Neural progenitor cell (in vitro differentiated cells): ENCODE measurements around the gene SH3BGRL3. TPM values are rescaled to one million over a fixed set of nuclear protein-coding genes. Genes with fewer than 3 reads are reported as not detected.

Experiments used
- DNase-seq: peaks from one replicate; pipeline ENCODE4 v3.0.0-alpha.2; 2016; ENCODE audit warnings: low spot score
- H2AFZ ChIP-seq: fragments of 200-600 bp; sonication (generic); replicated peaks from 2 replicates; pipeline ENCODE4 v1.6.1; 2016; ENCODE audit warnings: antibody characterized with exemption
- H3F3A ChIP-seq: fragments of 200-600 bp; sonication (generic); 2 replicates; pipeline ENCODE4 v1.6.1; 2016; ENCODE audit warnings: antibody characterized with exemption, low read depth
- H3K27ac ChIP-seq: fragments of 200-600 bp; sonication (generic); 2 replicates; pipeline ENCODE4 v1.5.1; 2016; ENCODE audit warnings: mild to moderate bottlenecking
- H3K27me3 ChIP-seq: fragments of 200-600 bp; sonication (generic); 2 replicates; pipeline ENCODE4 v1.6.1; 2016; ENCODE audit warnings: mild to moderate bottlenecking, moderate library complexity
- H3K36me3 ChIP-seq: fragments of 200-600 bp; sonication (generic); 2 replicates; pipeline ENCODE4 v1.5.1; 2016
- H3K4me1 ChIP-seq: fragments of 200-600 bp; sonication (generic); 2 replicates; pipeline ENCODE4 v1.6.1; 2016; ENCODE audit warnings: mixed run types
- H3K4me2 ChIP-seq: fragments of 200-600 bp; sonication (generic); 2 replicates; pipeline ENCODE4 v1.6.1; 2016
- H3K4me3 ChIP-seq: fragments of 200-600 bp; sonication (generic); 2 replicates; pipeline ENCODE4 v1.5.1; 2016
- H3K79me2 ChIP-seq: fragments of 200-600 bp; sonication (generic); 2 replicates; pipeline ENCODE4 v1.6.1; 2016; ENCODE audit warnings: low read depth
- H3K9ac ChIP-seq: fragments of 200-600 bp; sonication (generic); 2 replicates; pipeline ENCODE4 v1.6.1; 2016
- H3K9me3 ChIP-seq: fragments of 200-600 bp; sonication (generic); 2 replicates; pipeline ENCODE4 v1.5.1; 2016; ENCODE audit warnings: low read depth
- H4K20me1 ChIP-seq: fragments of 200-600 bp; sonication (generic); 2 replicates; pipeline ENCODE4 v1.6.1; 2016; ENCODE audit warnings: low read depth
- H3K27ac Mint-ChIP-seq: 3 replicates; pipeline ENCODE4 v1.8.0; 2021; ENCODE audit warnings: mixed read lengths
- H3K27me3 Mint-ChIP-seq: 2 replicates; pipeline ENCODE4 v1.8.0; 2022; ENCODE audit warnings: low read depth, mild to moderate bottlenecking, inconsistent platforms, moderate library complexity, mixed read lengths; ENCODE audit not compliant: insufficient read depth
- H3K36me3 Mint-ChIP-seq: 3 replicates; pipeline ENCODE4 v1.8.0; 2021; ENCODE audit warnings: mixed read lengths
- H3K4me1 Mint-ChIP-seq: 3 replicates; pipeline ENCODE4 v1.8.0; 2021; ENCODE audit warnings: mixed read lengths
- H3K4me3 Mint-ChIP-seq: 3 replicates; pipeline ENCODE4 v1.8.0; 2021; ENCODE audit warnings: mild to moderate bottlenecking, moderate library complexity, mixed read lengths
- H3K9me3 Mint-ChIP-seq: 3 replicates; pipeline ENCODE4 v1.8.0; 2020; ENCODE audit warnings: mixed read lengths
- EZH2 ChIP-seq: fragments of 200-600 bp; sonication (generic); IDR thresholded peaks from 2 replicates; pipeline ENCODE4 v1.6.1; 2017; ENCODE audit warnings: antibody characterized with exemption, mild to moderate bottlenecking, moderate library complexity
- EZH2phosphoT487 ChIP-seq: fragments of 200-600 bp; sonication (generic); IDR thresholded peaks from 2 replicates; pipeline ENCODE4 v1.6.1; 2017; ENCODE audit warnings: antibody characterized with exemption
- total RNA-seq: library from RNA; depleted of rRNA; stranded (reverse); fragments of >200 nt; gene quantifications from 2 replicates; pipeline ENCODE4 v1.2.3, GENCODE V29; 2015; ENCODE audit warnings: low replicate concordance
- TF ChIP-seq, protein P1 (sequence below): fragments of 200-600 bp; sonication (generic); IDR thresholded peaks from 2 replicates; pipeline ENCODE4 v1.5.1; 2017; ENCODE audit warnings: antibody characterized with exemption, mild to moderate bottlenecking

The SH3BGRL3 gene
- total RNA-seq, 1 donor from 2014 or later = 15.6 TPM

- Mint-ChIP-seq H3K4me1 (peaks cover 47% of the 10 kb centered on the region), H3K27me3 (peaks cover 6% of the 10 kb centered on the region), H3K27ac (no peak overlapping the region), H3K4me3 (no peak overlapping the region), H3K9me3 (no peaks in the 10 kb centered on the region), H3K36me3 (peaks cover 36% of the 10 kb centered on the region)
- Histone ChIP-seq H3K79me2 (peaks cover 17% of the 10 kb centered on the region), H3K36me3 (no peaks in the 10 kb centered on the region), H3K4me3 (no peak overlapping the region), H4K20me1 (peaks cover 7% of the 10 kb centered on the region), H3F3A (peaks cover 53% of the 10 kb centered on the region), H3K27ac (no peak overlapping the region), H2AFZ (no peak overlapping the region), H3K27me3 (no peaks in the 10 kb centered on the region), H3K9ac (no peak overlapping the region), H3K4me2 (no peak overlapping the region), H3K4me1 (peaks cover 15% of the 10 kb centered on the region), H3K9me3 (no peaks in the 10 kb centered on the region)
- DNase-seq = no peak
- TF ChIP-seq EZH2 (no peak), EZH2phosphoT487 (no peak)
- TF ChIP-seq, protein P1, sequence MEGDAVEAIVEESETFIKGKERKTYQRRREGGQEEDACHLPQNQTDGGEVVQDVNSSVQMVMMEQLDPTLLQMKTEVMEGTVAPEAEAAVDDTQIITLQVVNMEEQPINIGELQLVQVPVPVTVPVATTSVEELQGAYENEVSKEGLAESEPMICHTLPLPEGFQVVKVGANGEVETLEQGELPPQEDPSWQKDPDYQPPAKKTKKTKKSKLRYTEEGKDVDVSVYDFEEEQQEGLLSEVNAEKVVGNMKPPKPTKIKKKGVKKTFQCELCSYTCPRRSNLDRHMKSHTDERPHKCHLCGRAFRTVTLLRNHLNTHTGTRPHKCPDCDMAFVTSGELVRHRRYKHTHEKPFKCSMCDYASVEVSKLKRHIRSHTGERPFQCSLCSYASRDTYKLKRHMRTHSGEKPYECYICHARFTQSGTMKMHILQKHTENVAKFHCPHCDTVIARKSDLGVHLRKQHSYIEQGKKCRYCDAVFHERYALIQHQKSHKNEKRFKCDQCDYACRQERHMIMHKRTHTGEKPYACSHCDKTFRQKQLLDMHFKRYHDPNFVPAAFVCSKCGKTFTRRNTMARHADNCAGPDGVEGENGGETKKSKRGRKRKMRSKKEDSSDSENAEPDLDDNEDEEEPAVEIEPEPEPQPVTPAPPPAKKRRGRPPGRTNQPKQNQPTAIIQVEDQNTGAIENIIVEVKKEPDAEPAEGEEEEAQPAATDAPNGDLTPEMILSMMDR = no peak
Observed at GRCh38 chr1:26277261-26277661, 2.6 kb upstream of the SH3BGRL3 start.

GRCh38 chr1:26277719-26278118 is 2.2 kb upstream of the SH3BGRL3 start:
- Histone ChIP-seq H3K4me2 (no peak overlapping the region), H3K9me3 (no peaks in the 10 kb centered on the region), H3K27me3 (no peaks in the 10 kb centered on the region), H3K27ac (no peak overlapping the region), H3K4me3 (no peak overlapping the region), H3K9ac (no peak overlapping the region), H2AFZ (no peak overlapping the region), H4K20me1 (peaks cover 8% of the 10 kb centered on the region), H3K36me3 (no peaks in the 10 kb centered on the region), H3K4me1 (peaks cover 20% of the 10 kb centered on the region), H3F3A (peaks cover 56% of the 10 kb centered on the region), H3K79me2 (peaks cover 22% of the 10 kb centered on the region)
- H3K4me3 Mint-ChIP-seq = no peak overlapping the region
- peaks cover 51% of the 10 kb centered on the region for H3K4me1 Mint-ChIP-seq
- peaks cover 34% of the 10 kb centered on the region for H3K36me3 Mint-ChIP-seq
- DNase-seq = no peak
- TF ChIP-seq EZH2phosphoT487 (no peak), EZH2 (no peak)
- TF ChIP-seq, protein P1 = no peak
- H3K27me3 Mint-ChIP-seq = peaks cover 6% of the 10 kb centered on the region
- H3K27ac Mint-ChIP-seq = no peak overlapping the region
- H3K9me3 Mint-ChIP-seq = no peaks in the 10 kb centered on the region

DNA sequence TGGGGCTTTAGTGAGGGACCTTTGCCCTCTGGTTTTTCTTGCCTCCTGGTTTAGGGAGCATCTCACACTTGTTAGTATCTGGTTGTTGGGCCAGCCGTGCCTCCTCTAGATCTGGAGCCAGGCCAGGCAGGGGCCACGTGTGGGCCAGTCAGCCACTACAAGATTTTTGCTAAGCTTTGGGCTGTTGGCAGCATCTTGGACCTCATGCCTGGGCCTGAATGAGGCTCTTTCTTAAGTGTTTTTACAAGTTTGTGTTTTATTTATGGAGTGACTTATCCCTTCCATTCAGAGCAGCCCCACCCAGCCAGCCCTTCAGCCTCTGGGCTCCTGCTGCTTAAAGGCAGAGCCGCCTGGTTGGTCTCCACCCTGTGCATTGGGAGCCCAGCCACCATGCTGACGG is 1.6 kb upstream of the SH3BGRL3 start:
- H3K4me1 Mint-ChIP-seq = peaks cover 55% of the 10 kb centered on the region
- Histone ChIP-seq H3K27ac (no peak overlapping the region), H3K9ac (no peak overlapping the region)

More for the DNA sequence above, 1.6 kb upstream of the SH3BGRL3 start:
- Mint-ChIP-seq H3K9me3 (no peaks in the 10 kb centered on the region), H3K27me3 (peaks cover 6% of the 10 kb centered on the region), H3K27ac (no peak overlapping the region), H3K36me3 (peaks cover 30% of the 10 kb centered on the region), H3K4me3 (peak overlapping the region; percentile 45)
- DNase-seq = no peak
- Histone ChIP-seq H3K79me2 (peaks cover 23% of the 10 kb centered on the region), H3K9me3 (no peaks in the 10 kb centered on the region), H3F3A (peaks cover 56% of the 10 kb centered on the region), H2AFZ (no peak overlapping the region), H3K4me3 (no peak overlapping the region), H3K4me1 (peaks cover 21% of the 10 kb centered on the region), H3K36me3 (no peaks in the 10 kb centered on the region), H4K20me1 (peaks cover 11% of the 10 kb centered on the region), H3K27me3 (no peaks in the 10 kb centered on the region), H3K4me2 (no peak overlapping the region)
- TF ChIP-seq, protein P1 = no peak
- no peak for TF ChIP-seq EZH2phosphoT487
